HepG2 (cell line): ENCODE results near the gene DPP7. TPM values are rescaled to one million over a fixed set of nuclear protein-coding genes. Genes with fewer than 3 reads are reported as not detected.

Source experiments
- ATF7 ChIP-seq, 2 experiments: fragments of 450-650 bp in 1 of 2; sonication (generic) in 1 of 2; formaldehyde crosslinking in 1 of 2; IDR thresholded peaks; 2 replicates each; pipeline versions ENCODE4 v1.4.0 to v1.6.1; 2016 to 2020; ENCODE audit warnings: antibody characterized with exemption in 1 of 2, mild to moderate bottlenecking in 1 of 2, missing genetic modification reagents in 1 of 2
- FOXO1 ChIP-seq: sonication (generic); formaldehyde crosslinking; IDR thresholded peaks from 2 replicates; pipeline ENCODE4 v1.4.0; 2020; ENCODE audit warnings: missing genetic modification reagents
- HNRNPK ChIP-seq: fragments of 200-400 bp; formaldehyde crosslinking; IDR thresholded peaks from 2 replicates; pipeline ENCODE4 v1.6.1; 2018; ENCODE audit warnings: low read length, low read depth, moderate library complexity, mild to moderate bottlenecking; ENCODE audit not compliant: poor library complexity, severe bottlenecking
- MBNL3 ChIP-seq: fragments of 250-450 bp; sonication (Bioruptor Pico); conservative IDR thresholded peaks from 2 replicates; pipeline ENCODE4 v1.8.0; 2022; ENCODE audit warnings: mild to moderate bottlenecking, inconsistent platforms
- SALL2 ChIP-seq: sonication (generic); formaldehyde crosslinking; IDR thresholded peaks from 2 replicates; pipeline ENCODE4 v1.8.1; 2023; ENCODE audit warnings: mild to moderate bottlenecking, missing genetic modification reagents, inconsistent platforms
- ZFYVE20 ChIP-seq: sonication (generic); formaldehyde crosslinking; IDR thresholded peaks from 2 replicates; pipeline ENCODE4 v1.8.0; 2023; ENCODE audit warnings: low read depth, mild to moderate bottlenecking, moderate library complexity, missing genetic modification reagents, borderline replicate concordance
- ZMYM4 ChIP-seq: sonication (generic); formaldehyde crosslinking; IDR thresholded peaks from 2 replicates; pipeline ENCODE4 v1.8.1; 2023; ENCODE audit warnings: mild to moderate bottlenecking, missing genetic modification reagents
- ZNF33B ChIP-seq: sonication (generic); formaldehyde crosslinking; IDR thresholded peaks from 2 replicates; pipeline ENCODE4 v1.5.1; 2020; ENCODE audit warnings: mild to moderate bottlenecking, missing genetic modification reagents
- ZNF550 ChIP-seq: sonication (generic); formaldehyde crosslinking; IDR thresholded peaks from 2 replicates; pipeline ENCODE4 v1.4.0; 2020; ENCODE audit warnings: mild to moderate bottlenecking, missing genetic modification reagents, borderline replicate concordance
- ZNF616 ChIP-seq: sonication (generic); formaldehyde crosslinking; IDR thresholded peaks from 2 replicates; pipeline ENCODE4 v1.5.0; 2020; ENCODE audit warnings: low read depth, mild to moderate bottlenecking, missing genetic modification reagents
- ZNF678 ChIP-seq: sonication (generic); formaldehyde crosslinking; IDR thresholded peaks from 2 replicates; pipeline ENCODE4 v1.4.0; 2020; ENCODE audit warnings: mild to moderate bottlenecking, missing genetic modification reagents
- ZNF713 ChIP-seq: sonication (generic); formaldehyde crosslinking; IDR thresholded peaks from 2 replicates; pipeline ENCODE4 v1.4.0; 2020; ENCODE audit warnings: mild to moderate bottlenecking, missing genetic modification reagents
- ZNF761 ChIP-seq: sonication (generic); formaldehyde crosslinking; conservative IDR thresholded peaks from 2 replicates; pipeline ENCODE4 v1.4.0; 2020; ENCODE audit warnings: mild to moderate bottlenecking, missing genetic modification reagents
- ZNF83 ChIP-seq: sonication (generic); formaldehyde crosslinking; IDR thresholded peaks from 2 replicates; pipeline ENCODE4 v1.4.0; 2020; ENCODE audit warnings: missing genetic modification reagents, mild to moderate bottlenecking, borderline replicate concordance
- ZSCAN29 ChIP-seq: sonication (generic); formaldehyde crosslinking; conservative IDR thresholded peaks from 2 replicates; pipeline ENCODE4 v1.4.0; 2020; ENCODE audit warnings: mild to moderate bottlenecking, missing genetic modification reagents
- polyA plus RNA-seq, 8 experiments: library from polyadenylated mRNA; depleted of rRNA in 3 of 8; stranded (reverse) in 7 of 8; unstranded in 1 of 8; fragments of >200 nt; fragmentation: Illumina TruSeq in 4 of 8; extraction: Trizol in 4 of 8; gene quantifications; 2 replicates each; pipeline versions ENCODE4 v1.2.1 to v1.2.3, GENCODE V29; 2011 to 2016; ENCODE audit warnings: low read depth in 4 of 8, missing spikeins in 1 of 8, mixed read lengths in 1 of 8; ENCODE audit not compliant: insufficient read depth in 1 of 8
- total RNA-seq, 5 experiments: library from RNA; depleted of rRNA; stranded (reverse); fragments of >200 nt; fragmentation: Illumina TruSeq; extraction: Trizol; gene quantifications; 2 replicates each; pipeline ENCODE4 v1.2.3, GENCODE V29; 2016; ENCODE audit warnings: low read depth in 1 of 5
- TF ChIP-seq, protein P1 (sequence below): sonication (generic); formaldehyde crosslinking; IDR thresholded peaks from 2 replicates; pipeline ENCODE4 v1.9.0; 2021; ENCODE audit warnings: missing genetic modification reagents, borderline replicate concordance
- TF ChIP-seq, protein P2 (sequence below): sonication (generic); formaldehyde crosslinking; IDR thresholded peaks from 2 replicates; pipeline ENCODE4 v1.4.0; 2020; ENCODE audit warnings: missing genetic modification reagents
- TF ChIP-seq, protein P3 (sequence below): sonication (generic); formaldehyde crosslinking; IDR thresholded peaks from 2 replicates; pipeline ENCODE4 v1.4.0; 2020; ENCODE audit warnings: missing genetic modification reagents, borderline replicate concordance
- TF ChIP-seq, protein P4 (sequence below): IDR thresholded peaks from 2 replicates; pipeline ENCODE4 v1.4.0; 2020; ENCODE audit warnings: mild to moderate bottlenecking, missing genetic modification reagents

DPP7 gene
- total and polyA plus RNA-seq, 2 of the 13 experiments (the other 11 are each of a cell fraction or from before 2014, with no cell fraction given), result 1.2 to 4.5 TPM

DNA sequence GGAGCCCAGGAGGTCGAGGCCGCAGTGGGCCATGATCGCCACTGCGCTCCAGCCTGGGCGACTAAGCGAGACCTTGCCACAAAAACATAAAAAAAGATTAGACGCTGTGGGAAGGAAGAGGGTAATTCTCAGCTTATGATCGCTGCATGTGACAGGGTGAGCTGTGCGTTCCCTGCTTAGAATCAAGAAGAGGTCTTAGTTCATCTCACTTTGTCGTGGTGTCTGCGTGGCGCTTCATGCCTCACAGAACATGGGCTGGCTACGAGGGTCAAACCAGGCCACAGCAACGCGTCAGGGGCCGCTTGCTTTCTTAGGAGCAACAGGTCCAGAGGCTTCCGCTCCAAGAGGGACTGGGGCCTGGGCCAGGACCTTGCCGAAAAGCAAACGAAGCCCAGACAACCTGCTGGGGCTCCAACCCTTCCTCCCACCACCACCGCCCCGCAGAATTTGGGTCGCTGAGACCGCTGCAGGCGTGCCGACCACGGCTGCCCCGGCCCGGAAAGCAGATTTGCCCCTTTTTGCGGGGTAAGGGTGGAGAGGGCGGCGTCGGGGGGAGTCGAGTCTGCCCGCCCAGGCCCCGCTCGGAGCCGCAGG is 14.4 kb upstream of the DPP7 start (continued):
- TF ChIP-seq, protein P1, sequence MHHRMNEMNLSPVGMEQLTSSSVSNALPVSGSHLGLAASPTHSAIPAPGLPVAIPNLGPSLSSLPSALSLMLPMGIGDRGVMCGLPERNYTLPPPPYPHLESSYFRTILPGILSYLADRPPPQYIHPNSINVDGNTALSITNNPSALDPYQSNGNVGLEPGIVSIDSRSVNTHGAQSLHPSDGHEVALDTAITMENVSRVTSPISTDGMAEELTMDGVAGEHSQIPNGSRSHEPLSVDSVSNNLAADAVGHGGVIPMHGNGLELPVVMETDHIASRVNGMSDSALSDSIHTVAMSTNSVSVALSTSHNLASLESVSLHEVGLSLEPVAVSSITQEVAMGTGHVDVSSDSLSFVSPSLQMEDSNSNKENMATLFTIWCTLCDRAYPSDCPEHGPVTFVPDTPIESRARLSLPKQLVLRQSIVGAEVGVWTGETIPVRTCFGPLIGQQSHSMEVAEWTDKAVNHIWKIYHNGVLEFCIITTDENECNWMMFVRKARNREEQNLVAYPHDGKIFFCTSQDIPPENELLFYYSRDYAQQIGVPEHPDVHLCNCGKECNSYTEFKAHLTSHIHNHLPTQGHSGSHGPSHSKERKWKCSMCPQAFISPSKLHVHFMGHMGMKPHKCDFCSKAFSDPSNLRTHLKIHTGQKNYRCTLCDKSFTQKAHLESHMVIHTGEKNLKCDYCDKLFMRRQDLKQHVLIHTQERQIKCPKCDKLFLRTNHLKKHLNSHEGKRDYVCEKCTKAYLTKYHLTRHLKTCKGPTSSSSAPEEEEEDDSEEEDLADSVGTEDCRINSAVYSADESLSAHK (CRISPR knock-in tag), result no peak
- TF ChIP-seq ATF7 (IDR thresholded peaks at IDR 0.05), result no peak
- no peak for TF ChIP-seq ATF7 (CRISPR knock-in tag; IDR thresholded peaks at IDR 0.05)
- TF ChIP-seq, protein P2, sequence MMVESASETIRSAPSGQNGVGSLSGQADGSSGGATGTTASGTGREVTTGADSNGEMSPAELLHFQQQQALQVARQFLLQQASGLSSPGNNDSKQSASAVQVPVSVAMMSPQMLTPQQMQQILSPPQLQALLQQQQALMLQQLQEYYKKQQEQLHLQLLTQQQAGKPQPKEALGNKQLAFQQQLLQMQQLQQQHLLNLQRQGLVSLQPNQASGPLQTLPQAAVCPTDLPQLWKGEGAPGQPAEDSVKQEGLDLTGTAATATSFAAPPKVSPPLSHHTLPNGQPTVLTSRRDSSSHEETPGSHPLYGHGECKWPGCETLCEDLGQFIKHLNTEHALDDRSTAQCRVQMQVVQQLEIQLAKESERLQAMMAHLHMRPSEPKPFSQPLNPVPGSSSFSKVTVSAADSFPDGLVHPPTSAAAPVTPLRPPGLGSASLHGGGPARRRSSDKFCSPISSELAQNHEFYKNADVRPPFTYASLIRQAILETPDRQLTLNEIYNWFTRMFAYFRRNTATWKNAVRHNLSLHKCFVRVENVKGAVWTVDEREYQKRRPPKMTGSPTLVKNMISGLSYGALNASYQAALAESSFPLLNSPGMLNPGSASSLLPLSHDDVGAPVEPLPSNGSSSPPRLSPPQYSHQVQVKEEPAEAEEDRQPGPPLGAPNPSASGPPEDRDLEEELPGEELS (CRISPR knock-in tag), result no peak
- no peak for TF ChIP-seq HNRNPK
- TF ChIP-seq, protein P3, sequence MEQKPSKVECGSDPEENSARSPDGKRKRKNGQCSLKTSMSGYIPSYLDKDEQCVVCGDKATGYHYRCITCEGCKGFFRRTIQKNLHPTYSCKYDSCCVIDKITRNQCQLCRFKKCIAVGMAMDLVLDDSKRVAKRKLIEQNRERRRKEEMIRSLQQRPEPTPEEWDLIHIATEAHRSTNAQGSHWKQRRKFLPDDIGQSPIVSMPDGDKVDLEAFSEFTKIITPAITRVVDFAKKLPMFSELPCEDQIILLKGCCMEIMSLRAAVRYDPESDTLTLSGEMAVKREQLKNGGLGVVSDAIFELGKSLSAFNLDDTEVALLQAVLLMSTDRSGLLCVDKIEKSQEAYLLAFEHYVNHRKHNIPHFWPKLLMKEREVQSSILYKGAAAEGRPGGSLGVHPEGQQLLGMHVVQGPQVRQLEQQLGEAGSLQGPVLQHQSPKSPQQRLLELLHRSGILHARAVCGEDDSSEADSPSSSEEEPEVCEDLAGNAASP (CRISPR knock-in tag), result peak; percentile 93; the same call in 1 of the 2 replicates
- TF ChIP-seq MBNL3, result no peak
- TF ChIP-seq ZSCAN29 (CRISPR knock-in tag), result no peak
- no peak for TF ChIP-seq ZNF678 (CRISPR knock-in tag)
- TF ChIP-seq ZFYVE20 (CRISPR knock-in tag), result 0 out of 2 replicates have a peak, but pooled peaks have one; percentile 13
- no peak for TF ChIP-seq ZNF33B (CRISPR knock-in tag)
- TF ChIP-seq, protein P4, sequence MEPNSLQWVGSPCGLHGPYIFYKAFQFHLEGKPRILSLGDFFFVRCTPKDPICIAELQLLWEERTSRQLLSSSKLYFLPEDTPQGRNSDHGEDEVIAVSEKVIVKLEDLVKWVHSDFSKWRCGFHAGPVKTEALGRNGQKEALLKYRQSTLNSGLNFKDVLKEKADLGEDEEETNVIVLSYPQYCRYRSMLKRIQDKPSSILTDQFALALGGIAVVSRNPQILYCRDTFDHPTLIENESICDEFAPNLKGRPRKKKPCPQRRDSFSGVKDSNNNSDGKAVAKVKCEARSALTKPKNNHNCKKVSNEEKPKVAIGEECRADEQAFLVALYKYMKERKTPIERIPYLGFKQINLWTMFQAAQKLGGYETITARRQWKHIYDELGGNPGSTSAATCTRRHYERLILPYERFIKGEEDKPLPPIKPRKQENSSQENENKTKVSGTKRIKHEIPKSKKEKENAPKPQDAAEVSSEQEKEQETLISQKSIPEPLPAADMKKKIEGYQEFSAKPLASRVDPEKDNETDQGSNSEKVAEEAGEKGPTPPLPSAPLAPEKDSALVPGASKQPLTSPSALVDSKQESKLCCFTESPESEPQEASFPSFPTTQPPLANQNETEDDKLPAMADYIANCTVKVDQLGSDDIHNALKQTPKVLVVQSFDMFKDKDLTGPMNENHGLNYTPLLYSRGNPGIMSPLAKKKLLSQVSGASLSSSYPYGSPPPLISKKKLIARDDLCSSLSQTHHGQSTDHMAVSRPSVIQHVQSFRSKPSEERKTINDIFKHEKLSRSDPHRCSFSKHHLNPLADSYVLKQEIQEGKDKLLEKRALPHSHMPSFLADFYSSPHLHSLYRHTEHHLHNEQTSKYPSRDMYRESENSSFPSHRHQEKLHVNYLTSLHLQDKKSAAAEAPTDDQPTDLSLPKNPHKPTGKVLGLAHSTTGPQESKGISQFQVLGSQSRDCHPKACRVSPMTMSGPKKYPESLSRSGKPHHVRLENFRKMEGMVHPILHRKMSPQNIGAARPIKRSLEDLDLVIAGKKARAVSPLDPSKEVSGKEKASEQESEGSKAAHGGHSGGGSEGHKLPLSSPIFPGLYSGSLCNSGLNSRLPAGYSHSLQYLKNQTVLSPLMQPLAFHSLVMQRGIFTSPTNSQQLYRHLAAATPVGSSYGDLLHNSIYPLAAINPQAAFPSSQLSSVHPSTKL (CRISPR knock-in tag), result no peak; the same call in 1 of the 2 replicates
- 0 out of 2 replicates have a peak, but pooled peaks have one; percentile 3 for TF ChIP-seq FOXO1 (CRISPR knock-in tag)
- TF ChIP-seq ZNF713 (CRISPR knock-in tag), result peak; percentile 59; the same call in 1 of the 2 replicates
- no peak for TF ChIP-seq ZNF83
- 0 out of 2 replicates have a peak, but pooled peaks have one; percentile 19 for TF ChIP-seq ZNF761 (CRISPR knock-in tag)
- TF ChIP-seq ZMYM4 (CRISPR knock-in tag), result no peak
- no peak for TF ChIP-seq ZNF616
- TF ChIP-seq ZNF550, result no peak
- 0 out of 2 replicates have a peak, but pooled peaks have one; percentile 2 for TF ChIP-seq SALL2 (CRISPR knock-in tag)
